Right lobe of liver (tissue), 6 donors: ENCODE measurements around the gene EDC3. TPM values are rescaled to one million over a fixed set of nuclear protein-coding genes. Genes with fewer than 3 reads are reported as not detected.

ENCODE experiments used
- ATAC-seq, 4 donors: fragments of 200-7000 bp; cut with Tn5 transposase; one replicate each; pipeline ENCODE4 v1.9.1; 2020; ENCODE audit warnings: mild to moderate bottlenecking in 4 of 4, moderate library complexity in 4 of 4
- DNase-seq, 3 donors: peaks; one replicate each; pipeline ENCODE4 v3.0.0-alpha.2; 2020
- H3K27ac ChIP-seq, 3 donors: fragments of 200-600 bp; one replicate each; pipeline ENCODE4 v1.8.0; 2022
- H3K27me3 ChIP-seq, 2 donors: fragments of 200-600 bp; one replicate each; pipeline ENCODE4 v1.8.0; 2022
- H3K36me3 ChIP-seq, 4 donors: fragments of 200-600 bp; sonication (generic) in 1 of 4; one replicate each; pipeline versions ENCODE4 v1.5.1 to v1.8.0; 2017 to 2022; ENCODE audit warnings: control low read depth in 1 of 4
- H3K4me1 ChIP-seq, 4 donors: fragments of 200-600 bp; sonication (generic) in 1 of 4; one replicate each; pipeline versions ENCODE4 v1.5.1 to v1.8.0; 2017 to 2022; ENCODE audit warnings: control low read depth in 1 of 4
- H3K4me3 ChIP-seq, 3 donors: fragments of 200-600 bp; one replicate each; pipeline ENCODE4 v1.8.0; 2022
- H3K9me3 ChIP-seq, 4 donors: fragments of 200-600 bp; sonication (generic) in 1 of 4; one replicate each; pipeline versions ENCODE4 v1.5.1 to v1.8.0; 2017 to 2022; ENCODE audit warnings: control low read depth in 1 of 4
- CTCF ChIP-seq, 4 donors: fragments of 200-600 bp in 3 of 4; fragments of 450-650 bp in 1 of 4; IDR thresholded peaks; one replicate each; pipeline versions ENCODE4 v1.5.1 to v1.8.0; 2016 to 2022; ENCODE audit warnings: antibody characterized with exemption in 4 of 4, mild to moderate bottlenecking in 2 of 4
- POLR2A ChIP-seq: fragments of 450-650 bp; IDR thresholded peaks from one replicate; pipeline ENCODE4 v1.6.1; 2017; ENCODE audit warnings: antibody characterized with exemption, mild to moderate bottlenecking
- WGBS: methylation state at CpG from one replicate; pipeline ENCODE4 v1.1.6; 2018; ENCODE audit warnings: low coverage, low lambda C conversion rate; ENCODE audit not compliant: insufficient coverage; ENCODE audit errors: missing lambda C conversion rate; 5-methylcytosine and 5-hydroxymethylcytosine counted together
- intact Hi-C, 2 donors: fragments of 100-400 bp; cut with DNase I; formaldehyde crosslinking; loops; one replicate each; pipeline versions ENCODE4 v1.11.2 to v1.14.1; 2022
- total RNA-seq, 6 experiments: library from RNA; depleted of rRNA in 2 of 6; stranded (reverse); fragments of >200 nt in 2 of 6; fragmentation: NEBNext Ultra II Directional in 3 of 6; extraction: Animal tissue kit (Norgen Biotek cat#: 25700) in 3 of 6; gene quantifications; one replicate each; pipeline versions ENCODE4 v1.1.0 to v1.2.4, GENCODE V29; 2016 to 2023
- donor health status: DM: no; HTN: yes; CAD: no.
- donor health status: DM: no; HTN: no; CAD: no.
- donor health status: DM: no; HTN: no; CAD: no.
- donor health status: DM: no; HTN: yes; CAD: no.
- donor health status: DM: no; HTN: yes; CAD: no.

The EDC3 gene
- total RNA-seq, 6 experiments from 2014 or later, result 10.9 to 16.2 (median 11.8) TPM

- no peaks in the 10 kb centered on the region for H3K36me3 ChIP-seq
- H3K4me3 ChIP-seq, result no peak overlapping the region
- DNase-seq (no peak), ATAC-seq (no peak)
- no peaks in the 10 kb centered on the region for H3K9me3 ChIP-seq
- no peak overlapping the region for H3K27ac ChIP-seq
- no peaks in the 10 kb centered on the region for H3K27me3 ChIP-seq
- TF ChIP-seq POLR2A, result no peak
- TF ChIP-seq CTCF (IDR thresholded peaks at IDR 0.05), result no peak
- WGBS, result 64% methylated on average over 5 of the region's 5 CpGs
- intact Hi-C loops, result no loop called here
- H3K4me1 ChIP-seq, result no peaks in the 10 kb centered on the region
Observed at GRCh38 chr15:74716651-74717050, 20.8 kb upstream of the EDC3 start.

DNA sequence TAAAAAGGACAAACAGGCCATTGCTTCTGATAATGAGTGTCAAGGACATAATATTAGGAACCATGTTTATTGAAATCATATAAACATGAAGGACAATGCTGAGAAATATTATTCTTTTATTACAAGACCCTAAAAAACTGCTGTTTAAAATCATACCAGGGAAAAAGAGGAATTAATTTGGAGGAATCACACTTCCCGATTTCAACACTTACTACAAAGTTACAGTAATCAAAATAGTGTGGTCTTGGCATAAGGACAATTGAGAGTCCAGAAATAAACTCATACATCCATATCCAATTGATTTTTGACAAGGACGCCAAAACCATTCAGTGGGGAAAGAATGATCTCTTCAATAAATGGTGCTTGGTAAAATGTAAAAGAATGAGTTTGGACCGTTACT lies 16.5 kb upstream of the EDC3 start:
- Histone ChIP-seq H3K4me1 (no peaks in the 10 kb centered on the region), H3K27ac (no peak overlapping the region), H3K4me3 (no peak overlapping the region), H3K9me3 (no peaks in the 10 kb centered on the region), H3K27me3 (no peaks in the 10 kb centered on the region), H3K36me3 (no peaks in the 10 kb centered on the region)
- DNase-seq (no peak), ATAC-seq (no peak)
- WGBS, result 41% methylated on average over 3 of the region's 3 CpGs
- TF ChIP-seq CTCF (IDR thresholded peaks at IDR 0.05), result no peak
- TF ChIP-seq POLR2A, result no peak
- intact Hi-C loops, result no loop called here

GRCh38 chr15:74710319-74711094 lies 14.7 kb upstream of the EDC3 start:
- intact Hi-C loops, result no loop called here
- DNase-seq (no peak), ATAC-seq (no peak)
- Histone ChIP-seq H3K4me3 (no peak overlapping the region), H3K36me3 (no peaks in the 10 kb centered on the region), H3K4me1 (no peaks in the 10 kb centered on the region), H3K27ac (no peak overlapping the region), H3K9me3 (no peaks in the 10 kb centered on the region), H3K27me3 (no peaks in the 10 kb centered on the region)
- TF ChIP-seq POLR2A (no peak), CTCF (IDR thresholded peaks at IDR 0.05) (no peak)
- WGBS, result 100% methylated on average over 1 of the region's 3 CpGs

GRCh38 chr15:74709892-74710291 lies 14.1 kb upstream of the EDC3 start:
- ATAC-seq, result no peak
- Histone ChIP-seq H3K9me3 (no peaks in the 10 kb centered on the region), H3K27me3 (no peaks in the 10 kb centered on the region), H3K4me3 (no peak overlapping the region), H3K4me1 (no peaks in the 10 kb centered on the region), H3K36me3 (no peaks in the 10 kb centered on the region), H3K27ac (no peak overlapping the region)
- TF ChIP-seq CTCF (IDR thresholded peaks at IDR 0.05), result no peak
- DNase-seq, result no peak
- intact Hi-C loops, result no loop called here
- 30% methylated on average over 3 of the region's 3 CpGs for WGBS
